SHP77 treated with DMSO at 0.1 percent for 48 hours (cell line): Measurements from ENCODE around the gene BLTP2.

Source experiments
- DNase-seq: peaks from one replicate; lab custom pipeline; 2025; lab: John Stamatoyannopoulos, UW

Gene BLTP2

DNA sequence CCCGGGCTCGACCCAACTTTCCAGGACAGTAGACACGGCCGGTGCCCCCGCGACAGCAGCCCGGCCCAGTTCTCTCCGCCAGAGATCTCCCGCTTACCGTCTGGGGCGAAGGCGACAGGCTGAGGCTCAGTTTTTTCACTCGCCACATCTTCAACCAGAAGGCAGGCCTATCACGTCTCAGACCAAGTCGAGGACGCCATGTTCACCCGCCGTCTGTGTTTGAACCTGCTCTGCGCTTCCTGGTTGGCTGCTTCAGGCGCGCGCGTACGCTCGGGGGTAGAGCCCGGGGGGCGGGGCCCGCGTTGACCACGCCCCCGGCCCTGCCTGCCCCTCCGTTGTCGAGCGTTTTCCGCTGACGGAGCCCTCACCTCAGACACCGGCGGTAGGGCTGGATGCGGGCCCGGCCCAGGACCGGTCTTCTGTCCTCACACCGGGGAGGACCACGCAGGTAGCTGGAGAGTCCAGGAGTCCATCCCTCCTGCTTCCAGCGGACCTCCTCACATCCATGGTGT lies 46.1 kb downstream of the BLTP2 start, which contains the start of gene SPAG5:
Gene SPAG5 (minus strand): TSS at position 227 of the 512 bp plus-strand sequence. CDS start 79 bp downstream, at position 148.
- peak; percentile 85 for DNase-seq

DNA sequence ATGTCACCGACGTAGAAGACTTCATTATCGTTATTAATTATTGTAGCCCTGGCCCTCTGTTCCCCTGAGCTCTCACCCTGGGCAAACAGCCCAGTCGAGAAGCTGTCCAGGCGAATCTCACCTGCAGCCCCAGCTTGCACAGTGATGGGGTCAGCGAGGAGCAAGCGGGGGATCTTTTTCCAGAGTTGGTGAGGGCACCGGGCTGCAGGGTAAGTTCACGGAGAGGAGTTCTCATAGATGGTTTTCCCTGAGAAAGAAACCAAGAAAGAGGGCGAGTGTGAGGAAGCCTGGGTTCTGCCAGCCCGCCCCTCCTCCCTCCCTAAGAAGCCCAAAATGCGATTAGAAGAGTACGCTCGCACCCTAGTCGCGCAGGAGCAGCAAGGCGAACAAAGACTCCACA lies 46.6 kb downstream of the BLTP2 start:
- peak; percentile 41 for DNase-seq

DNA sequence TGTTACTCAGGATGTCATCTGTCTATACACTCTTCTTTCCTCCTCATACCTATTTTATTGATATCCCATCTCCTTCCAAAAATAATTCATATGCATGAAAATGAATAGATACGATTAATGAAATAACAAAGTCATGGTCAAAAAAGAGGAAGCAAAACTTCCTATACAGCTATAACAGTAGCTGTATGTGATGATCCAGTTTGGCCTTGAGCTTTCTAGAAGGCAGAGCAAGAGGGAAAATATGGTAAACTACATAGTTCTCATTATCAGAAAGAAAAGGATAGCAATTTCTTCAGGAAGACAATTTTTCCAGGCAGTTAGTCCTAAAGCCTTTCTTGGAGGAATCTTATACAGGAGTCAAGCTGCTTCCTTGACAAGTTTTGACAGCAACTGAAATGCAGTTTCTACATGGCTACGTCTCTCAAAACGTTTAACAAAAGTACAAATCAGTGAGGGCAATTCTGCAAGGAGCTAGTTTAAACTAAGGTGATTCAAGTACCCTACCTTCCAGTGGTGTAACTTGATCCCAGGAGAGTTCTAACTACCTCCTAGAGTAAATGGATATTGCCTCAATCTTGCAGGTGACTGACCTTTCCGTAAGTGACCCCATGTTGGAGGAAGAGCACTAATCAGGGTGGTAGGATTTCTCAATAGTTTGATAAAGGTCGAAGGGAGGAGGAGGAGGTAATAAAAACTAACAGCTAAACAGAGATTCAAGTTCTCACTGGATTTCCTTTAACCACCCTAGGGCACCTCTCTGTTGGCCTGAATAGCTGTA lies 47.2 kb downstream of the BLTP2 start:
- no peak for DNase-seq
